GM21360 (cell line): ENCODE measurements around the gene DCHS2.

Experiments
- ATAC-seq: cut with Tn5 transposase; IDR thresholded peaks from one replicate; pipeline ENCODE4 v1.9.1; 2021; ENCODE audit warnings: mild to moderate bottlenecking, moderate library complexity; ENCODE audit not compliant: unreplicated experiment

The DCHS2 gene

GRCh38 chr4:154489558-154490233 is 1.9 kb downstream of the DCHS2 start:
- ATAC-seq: no peak

GRCh38 chr4:154487145-154487544 is 4.5 kb downstream of the DCHS2 start:
- no peak for ATAC-seq

DNA sequence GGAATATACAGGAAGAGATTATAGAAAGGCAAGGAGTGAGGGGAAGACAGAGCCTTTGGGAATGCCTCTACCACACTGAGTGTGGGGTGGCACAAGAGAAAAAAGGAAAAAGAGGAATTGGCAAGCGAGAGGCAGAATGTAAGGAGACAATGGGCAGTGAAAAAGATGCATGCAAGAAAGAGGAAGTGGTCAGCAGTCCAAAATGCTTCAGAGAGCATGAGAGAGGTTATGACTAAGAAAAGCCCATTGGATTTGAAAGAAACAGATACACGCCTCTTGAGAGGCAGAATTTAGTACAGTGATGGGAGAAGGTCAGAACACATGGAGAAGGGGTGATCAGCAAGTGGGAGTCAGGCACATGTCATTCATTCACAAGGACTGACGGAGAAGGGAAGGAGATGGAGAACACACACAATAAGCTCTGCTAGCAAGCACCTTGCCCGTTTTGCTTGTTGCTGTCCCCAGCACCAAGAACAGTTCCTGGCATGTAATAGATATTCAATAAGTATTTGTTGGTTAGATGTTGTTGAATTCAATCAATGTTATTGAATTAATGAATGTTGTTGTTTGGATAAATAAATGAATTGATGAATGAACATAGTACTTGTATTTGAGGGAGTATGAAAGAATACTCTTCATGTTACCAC is 6.3 kb downstream of the DCHS2 start:
- ATAC-seq: peak; percentile 94

GRCh38 chr4:154478547-154478946 is 13.1 kb downstream of the DCHS2 start:
- ATAC-seq: no peak

DNA sequence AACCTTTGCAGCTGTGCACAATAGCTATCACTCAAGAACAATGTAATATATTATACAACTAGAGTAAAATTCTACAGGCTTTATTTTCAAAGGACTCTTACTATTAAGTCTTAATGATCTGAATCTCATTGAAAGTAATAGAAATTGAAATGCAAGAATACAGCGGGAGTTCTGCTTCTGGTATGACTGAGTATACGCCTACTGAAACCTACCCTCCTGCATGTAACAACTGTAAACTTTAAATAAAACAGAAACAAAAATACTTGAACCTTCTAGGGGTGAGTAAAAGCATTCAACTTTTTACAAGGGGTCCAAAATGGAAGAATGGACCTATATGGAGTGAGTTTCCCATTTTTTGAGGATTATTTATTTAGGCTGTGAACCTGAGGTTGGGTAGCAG is 13.5 kb downstream of the DCHS2 start:
- ATAC-seq: peak; percentile 90

GRCh38 chr4:154476232-154476631 is 15.4 kb downstream of the DCHS2 start:
- no peak for ATAC-seq

DNA sequence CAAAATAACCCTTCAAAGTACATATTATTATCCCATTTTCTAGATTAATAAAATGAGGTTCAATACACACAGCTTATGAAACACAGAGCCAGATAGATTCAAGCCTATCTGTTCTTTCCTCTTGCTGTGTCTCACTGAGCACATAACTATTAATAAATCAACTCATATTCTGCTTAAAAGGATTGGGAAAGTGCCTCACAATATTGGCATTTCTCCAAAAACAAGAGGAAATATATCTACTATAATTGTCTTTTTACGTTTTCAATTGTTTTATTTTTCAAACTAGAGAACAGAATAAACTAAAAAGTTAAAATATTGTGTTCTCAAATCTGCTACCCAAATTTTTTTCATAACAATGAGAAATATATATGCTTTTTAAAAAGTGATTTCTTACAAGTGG is 15.8 kb downstream of the DCHS2 start:
- no peak for ATAC-seq

DNA sequence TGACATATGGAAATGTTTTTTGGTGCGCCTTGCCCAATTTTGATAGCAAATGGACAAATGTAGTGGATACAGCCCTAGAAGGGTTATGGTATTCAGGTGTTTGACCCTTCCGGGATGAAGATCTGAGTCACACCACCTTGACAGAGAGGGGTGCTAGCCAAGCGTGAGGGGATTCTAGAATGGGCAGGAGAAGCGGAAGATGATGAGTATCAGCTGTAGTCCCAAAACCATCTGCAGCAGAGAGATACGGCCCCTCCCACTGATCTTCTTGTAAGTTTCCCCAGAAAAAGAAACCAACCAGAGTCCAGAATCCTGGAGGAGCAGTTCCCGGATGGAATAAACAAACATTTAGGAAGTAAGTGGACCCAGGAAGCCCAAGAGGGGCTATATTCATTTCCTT is 18.1 kb downstream of the DCHS2 start:
- no peak for ATAC-seq

GRCh38 chr4:154472858-154473257 is 18.7 kb downstream of the DCHS2 start:
- ATAC-seq: no peak

DNA sequence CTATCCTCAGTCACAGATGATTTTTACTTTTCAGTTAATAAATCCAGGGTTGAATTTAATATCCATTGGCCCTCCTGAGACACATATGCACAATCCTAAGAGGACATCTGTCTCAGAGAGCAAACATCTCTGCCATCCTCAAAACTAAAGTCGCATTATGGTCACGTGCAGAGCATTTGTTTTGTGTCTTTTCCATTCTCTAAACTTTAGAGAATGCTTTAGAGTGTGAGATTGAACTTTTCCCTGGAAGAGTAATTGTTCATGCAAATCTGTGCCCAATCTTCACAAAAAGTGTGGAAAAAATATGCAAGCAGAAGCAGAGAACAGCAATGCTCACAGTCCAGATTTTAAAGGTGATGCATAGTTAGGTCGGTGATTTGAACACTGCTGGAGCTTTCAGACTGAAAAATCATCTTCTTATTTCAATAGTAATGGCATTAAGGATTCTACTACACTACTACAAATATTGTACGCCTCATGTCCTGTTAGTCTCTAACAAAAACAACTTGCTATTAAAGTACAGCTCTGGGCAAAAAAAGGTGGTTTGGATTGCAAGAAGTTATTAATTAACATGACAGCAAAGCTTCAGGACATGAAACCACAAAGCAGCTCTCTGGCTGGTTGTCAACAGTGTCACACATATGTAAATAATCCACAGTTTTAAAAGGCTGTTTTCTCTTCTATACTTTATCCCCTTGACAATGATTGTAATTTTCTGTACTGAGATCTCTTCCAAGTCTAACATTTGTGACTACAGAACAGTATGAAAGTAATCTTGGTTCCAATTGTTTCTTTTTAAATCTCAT is 19.9 kb downstream of the DCHS2 start:
- ATAC-seq: peak; percentile 14

DNA sequence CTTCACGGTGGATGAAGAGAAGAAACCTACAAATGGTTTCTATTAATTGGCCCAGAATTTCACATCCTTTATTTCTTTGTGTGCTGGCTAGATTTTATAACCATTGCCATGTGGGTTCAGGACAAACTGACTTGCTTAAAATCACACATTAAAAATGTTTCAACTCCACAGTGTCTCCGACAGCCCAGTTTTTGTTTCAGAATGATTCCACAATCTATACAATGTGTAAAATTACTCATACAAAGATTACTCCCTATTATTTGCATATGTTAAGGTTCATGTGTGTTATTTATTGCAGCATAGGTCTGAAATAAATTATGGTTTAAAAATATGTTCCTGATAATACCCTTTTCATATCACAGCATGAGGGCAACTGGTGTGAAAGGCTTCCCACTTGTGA is 20.6 kb downstream of the DCHS2 start:
- peak; percentile 67 for ATAC-seq

- ATAC-seq: no peak
These were observed 23.7 kb downstream of the DCHS2 start for GRCh38 chr4:154467886-154468285.

GRCh38 chr4:154466336-154466735 is 25.3 kb downstream of the DCHS2 start:
- no peak for ATAC-seq

DNA sequence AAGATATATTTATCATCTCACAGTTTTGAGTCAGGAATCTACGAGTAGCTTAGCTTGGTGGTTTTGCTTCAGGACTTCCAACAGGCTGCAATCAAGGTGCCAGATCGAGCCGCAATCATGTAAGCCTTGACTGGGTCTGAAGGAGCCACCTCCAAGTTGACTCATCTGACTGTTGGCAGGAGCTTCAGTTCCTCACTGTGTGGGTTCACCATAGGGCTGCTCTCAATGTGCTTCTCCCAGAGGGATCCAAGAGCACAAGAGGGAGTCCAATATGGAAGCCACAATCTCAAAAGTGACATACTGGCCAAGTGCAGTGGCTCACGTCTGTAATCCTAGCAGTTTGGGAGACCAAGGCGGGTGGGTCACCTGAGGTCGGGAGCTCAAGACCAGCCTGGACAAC is 26.5 kb downstream of the DCHS2 start:
- no peak for ATAC-seq

- ATAC-seq: no peak
These were observed 26.9 kb downstream of the DCHS2 start for GRCh38 chr4:154464654-154465053.

DNA sequence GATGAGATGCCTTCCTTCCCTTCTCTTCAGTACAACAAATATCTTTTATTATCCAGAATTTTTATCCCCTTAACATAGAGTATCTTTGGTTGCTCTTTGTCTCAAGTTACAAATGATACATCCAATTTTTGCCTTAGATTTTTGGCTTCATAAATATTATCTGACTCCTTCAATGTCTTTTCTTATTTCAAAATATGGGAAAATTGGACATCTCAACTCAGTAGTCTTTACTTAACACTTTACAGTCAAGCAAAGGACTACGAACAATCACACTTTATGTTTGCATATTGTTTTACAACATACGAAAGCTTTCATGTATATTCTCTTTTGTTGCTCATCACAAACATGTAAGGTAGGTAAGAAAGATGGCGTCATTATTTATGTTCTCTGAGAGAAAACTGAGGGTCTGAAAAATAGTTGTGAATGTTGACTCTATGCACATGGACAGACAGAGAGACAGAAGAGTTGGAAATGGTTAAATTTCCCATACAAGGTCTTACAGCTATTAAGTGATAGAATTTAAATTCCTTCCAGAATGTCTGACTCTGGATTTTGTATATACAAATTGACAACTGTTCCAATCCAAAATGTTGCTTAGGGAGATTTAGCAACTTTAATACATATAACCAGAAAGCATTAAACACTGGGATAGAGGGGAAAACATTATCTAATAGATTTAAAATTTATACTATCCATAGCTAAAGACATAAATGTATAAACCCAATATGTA is 29.4 kb downstream of the DCHS2 start:
- no peak for ATAC-seq

DNA sequence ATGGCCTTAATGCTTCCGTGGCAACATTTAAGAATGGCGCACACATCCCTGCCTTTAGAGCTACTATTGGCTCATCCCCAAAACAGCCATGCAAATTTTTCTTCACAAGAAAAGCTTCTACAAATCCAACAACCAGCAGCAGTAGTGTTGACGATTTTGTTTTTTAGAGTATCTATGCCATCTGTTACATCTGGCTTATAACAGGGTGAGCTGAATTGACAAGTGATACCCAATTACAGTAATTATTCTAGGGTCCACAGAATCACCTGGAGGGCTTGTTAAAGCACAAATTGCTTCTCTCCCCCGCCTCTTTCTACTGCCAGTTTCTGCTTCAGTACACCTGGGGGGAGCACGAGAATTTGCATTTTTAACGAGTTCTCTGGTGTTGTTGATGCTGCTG is 34.1 kb downstream of the DCHS2 start:
- no peak for ATAC-seq

- ATAC-seq: no peak
These were observed 34.7 kb downstream of the DCHS2 start for GRCh38 chr4:154456889-154457288.

- no peak for ATAC-seq
These were observed 35.4 kb downstream of the DCHS2 start for GRCh38 chr4:154456240-154456639.

DNA sequence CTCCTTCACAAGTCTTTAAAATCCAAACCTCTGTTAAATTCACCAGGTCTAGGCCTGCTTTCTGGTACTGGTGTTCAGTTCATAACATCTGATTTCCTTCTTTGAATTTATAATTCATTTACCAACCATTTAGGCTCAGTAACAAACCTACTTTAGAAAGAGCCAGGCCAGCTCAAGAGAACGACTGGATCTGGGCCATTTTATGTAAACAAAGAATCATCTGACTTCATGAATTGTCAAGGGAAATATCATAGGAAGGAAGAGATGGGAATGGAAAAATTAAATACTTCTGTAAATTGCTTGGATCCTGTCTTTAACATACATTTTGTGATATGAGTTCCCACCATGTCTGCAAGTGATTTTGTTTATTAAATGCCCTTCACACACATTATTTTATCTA is 36.5 kb downstream of the DCHS2 start:
- no peak for ATAC-seq

DNA sequence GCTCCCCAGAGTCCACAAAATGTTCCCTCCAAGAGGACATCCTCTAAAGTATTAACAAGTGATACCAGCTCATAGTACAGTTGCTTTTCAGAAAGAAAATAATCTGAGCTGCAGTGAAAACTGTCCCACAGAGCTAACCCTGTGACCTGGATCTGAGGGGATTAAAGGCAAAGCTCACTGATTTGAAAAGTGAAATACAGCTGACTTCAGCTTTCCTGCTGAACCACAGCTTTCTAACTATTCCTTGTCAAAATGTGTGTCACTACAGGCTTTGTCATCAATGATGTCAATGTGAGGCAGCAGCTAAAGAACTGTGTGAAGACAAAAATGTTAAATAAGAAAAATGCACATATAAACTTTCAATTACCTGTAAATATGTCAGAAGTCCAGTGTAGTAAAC is 36.9 kb downstream of the DCHS2 start:
- ATAC-seq: no peak
